D721Med (cell line): ENCODE measurements around the gene PTCHD4.

Source experiments
- DNase-seq: peaks from one replicate; pipeline ENCODE4 v3.0.0; 2011; ENCODE audit warnings: low spot score; ENCODE audit not compliant: insufficient read length
- FAIRE-seq: peaks from 2 replicates; lab custom pipeline; 2011; peaks lifted over from hg19 to GRCh38; lab: Jason Lieb, UNC
- TF ChIP-seq, protein P1 (sequence below): IDR thresholded peaks from 2 replicates; pipeline ENCODE4 v1.5.1; 2012; ENCODE audit warnings: mild to moderate bottlenecking, control low read depth; ENCODE audit not compliant: insufficient read depth; ENCODE audit errors: missing control alignments

PTCHD4 gene

DNA sequence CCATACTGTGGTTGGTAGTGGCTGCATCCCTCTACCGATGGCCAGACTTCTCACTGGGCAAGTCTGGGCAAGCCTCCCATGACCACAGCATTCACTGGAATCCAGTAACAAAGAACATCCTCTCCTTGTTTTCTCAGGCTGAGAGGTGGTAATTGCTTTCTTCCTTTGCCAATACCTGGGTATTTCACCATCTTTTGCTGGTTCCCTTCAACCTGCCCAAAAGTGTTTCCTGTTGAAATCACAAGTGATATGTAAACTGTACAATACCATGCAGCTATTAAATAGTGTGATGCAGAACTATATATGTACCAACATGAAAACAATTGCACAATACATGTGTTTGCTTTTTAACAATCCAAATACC is at the start of gene PTCHD4:
Gene PTCHD4 (minus strand): TSS at position 55 of the 364 bp plus-strand sequence. CDS start 42,240 bp downstream, outside the sequence.
- FAIRE-seq (peak; percentile 81), DNase-seq (no peak)
- TF ChIP-seq, protein P1, sequence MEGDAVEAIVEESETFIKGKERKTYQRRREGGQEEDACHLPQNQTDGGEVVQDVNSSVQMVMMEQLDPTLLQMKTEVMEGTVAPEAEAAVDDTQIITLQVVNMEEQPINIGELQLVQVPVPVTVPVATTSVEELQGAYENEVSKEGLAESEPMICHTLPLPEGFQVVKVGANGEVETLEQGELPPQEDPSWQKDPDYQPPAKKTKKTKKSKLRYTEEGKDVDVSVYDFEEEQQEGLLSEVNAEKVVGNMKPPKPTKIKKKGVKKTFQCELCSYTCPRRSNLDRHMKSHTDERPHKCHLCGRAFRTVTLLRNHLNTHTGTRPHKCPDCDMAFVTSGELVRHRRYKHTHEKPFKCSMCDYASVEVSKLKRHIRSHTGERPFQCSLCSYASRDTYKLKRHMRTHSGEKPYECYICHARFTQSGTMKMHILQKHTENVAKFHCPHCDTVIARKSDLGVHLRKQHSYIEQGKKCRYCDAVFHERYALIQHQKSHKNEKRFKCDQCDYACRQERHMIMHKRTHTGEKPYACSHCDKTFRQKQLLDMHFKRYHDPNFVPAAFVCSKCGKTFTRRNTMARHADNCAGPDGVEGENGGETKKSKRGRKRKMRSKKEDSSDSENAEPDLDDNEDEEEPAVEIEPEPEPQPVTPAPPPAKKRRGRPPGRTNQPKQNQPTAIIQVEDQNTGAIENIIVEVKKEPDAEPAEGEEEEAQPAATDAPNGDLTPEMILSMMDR, result no peak

DNA sequence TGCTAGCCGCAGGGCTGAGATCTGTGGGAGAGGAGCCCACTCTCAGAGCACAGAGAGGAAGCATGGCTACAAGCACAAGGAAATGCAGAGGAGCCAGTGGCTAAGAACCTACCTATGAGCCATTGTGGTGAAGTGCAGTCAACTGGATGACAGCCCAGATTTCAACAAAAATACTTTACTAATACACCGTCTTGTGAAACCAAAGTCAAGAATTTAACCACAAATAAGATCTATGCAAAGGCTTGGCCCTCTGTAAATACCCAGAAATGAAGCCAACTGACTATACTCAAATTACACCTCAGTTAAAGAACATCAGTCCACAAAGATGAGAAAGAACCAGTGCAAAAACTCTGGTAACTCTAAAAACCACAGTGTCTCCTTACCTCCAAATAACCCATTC is 40.1 kb upstream of the PTCHD4 start:
- TF ChIP-seq, protein P1, result no peak
- FAIRE-seq (no peak), DNase-seq (no peak)

DNA sequence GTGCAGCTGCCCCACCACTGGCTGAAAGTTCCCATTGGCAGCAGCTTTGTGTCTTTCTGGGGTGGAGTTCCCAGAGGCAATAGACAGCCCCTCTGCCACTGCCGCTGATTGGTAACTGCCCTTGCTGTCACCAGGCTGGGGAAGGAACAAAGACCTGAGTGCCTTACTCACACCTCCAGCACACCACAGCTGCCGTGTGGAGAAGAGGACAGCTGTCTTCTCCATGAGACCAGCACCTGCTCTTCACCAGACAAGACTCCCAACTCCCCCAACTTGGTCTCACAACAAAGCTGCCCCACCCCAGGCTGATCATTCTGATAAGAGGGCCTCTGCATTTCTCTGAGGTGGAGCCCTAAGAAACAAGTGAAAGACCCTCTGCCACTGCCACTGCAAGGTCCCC is 39.7 kb upstream of the PTCHD4 start:
- FAIRE-seq (no peak), DNase-seq (no peak)
- TF ChIP-seq, protein P1, result no peak

DNA sequence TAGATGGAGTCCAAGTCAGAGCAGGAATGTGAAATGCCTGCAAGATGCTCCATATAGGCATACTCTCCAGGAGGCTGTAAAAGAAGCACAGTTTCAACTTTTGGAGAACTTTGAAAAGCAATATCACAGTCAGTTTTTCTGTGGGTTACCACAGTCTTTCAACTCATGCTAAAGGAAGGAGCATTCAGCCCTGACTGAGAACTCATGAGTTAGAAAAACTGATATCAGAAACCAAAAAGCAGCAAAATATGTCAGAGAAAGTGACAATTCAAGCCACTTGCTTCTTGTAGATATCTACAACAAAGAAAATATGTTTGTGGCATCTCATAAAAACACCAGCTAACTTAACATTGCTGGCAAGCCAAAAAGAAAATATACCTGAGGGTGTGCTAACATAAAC is 36.1 kb upstream of the PTCHD4 start:
- DNase-seq (no peak), FAIRE-seq (no peak)
- TF ChIP-seq, protein P1, result no peak

DNA sequence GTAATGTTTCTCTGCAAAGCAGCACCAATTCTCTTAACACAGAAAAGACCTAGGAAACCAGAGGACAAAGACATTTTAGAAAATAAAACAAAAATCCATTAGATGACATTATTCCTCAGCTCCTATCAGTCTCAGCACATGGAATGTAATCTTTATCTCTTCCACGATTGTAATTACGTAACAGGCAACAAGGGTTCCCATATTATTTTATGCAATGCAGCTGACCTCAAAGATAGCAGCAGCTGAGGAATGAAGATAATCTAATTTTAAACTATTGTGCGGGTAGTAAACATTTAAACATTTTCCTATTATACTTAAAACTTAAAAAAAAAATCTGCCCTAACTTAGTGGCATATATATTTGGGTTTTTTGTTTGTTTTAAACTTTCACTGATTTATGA is 33.0 kb upstream of the PTCHD4 start:
- no peak for FAIRE-seq
- TF ChIP-seq, protein P1, result no peak
- no peak for DNase-seq

DNA sequence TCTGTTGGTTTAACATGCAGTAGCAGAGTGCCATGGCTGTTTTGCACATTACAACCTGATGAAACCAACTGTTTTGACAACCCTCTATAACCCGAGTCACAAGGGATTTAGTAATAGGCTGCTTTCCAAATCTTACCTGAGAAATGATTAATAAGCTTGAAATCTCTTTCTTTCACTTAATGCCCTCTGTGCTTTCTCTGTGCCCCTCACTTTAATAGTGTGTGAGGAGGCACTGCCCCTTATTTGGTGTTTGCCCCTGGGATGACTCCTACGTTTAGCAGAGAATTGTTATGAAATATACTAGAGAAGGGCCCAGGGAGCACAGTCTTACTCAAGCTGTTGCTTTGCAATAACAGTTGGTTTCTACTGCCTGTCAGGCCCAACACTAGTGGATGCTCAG is 31.0 kb upstream of the PTCHD4 start:
- DNase-seq (no peak), FAIRE-seq (no peak)
- TF ChIP-seq, protein P1, result no peak

DNA sequence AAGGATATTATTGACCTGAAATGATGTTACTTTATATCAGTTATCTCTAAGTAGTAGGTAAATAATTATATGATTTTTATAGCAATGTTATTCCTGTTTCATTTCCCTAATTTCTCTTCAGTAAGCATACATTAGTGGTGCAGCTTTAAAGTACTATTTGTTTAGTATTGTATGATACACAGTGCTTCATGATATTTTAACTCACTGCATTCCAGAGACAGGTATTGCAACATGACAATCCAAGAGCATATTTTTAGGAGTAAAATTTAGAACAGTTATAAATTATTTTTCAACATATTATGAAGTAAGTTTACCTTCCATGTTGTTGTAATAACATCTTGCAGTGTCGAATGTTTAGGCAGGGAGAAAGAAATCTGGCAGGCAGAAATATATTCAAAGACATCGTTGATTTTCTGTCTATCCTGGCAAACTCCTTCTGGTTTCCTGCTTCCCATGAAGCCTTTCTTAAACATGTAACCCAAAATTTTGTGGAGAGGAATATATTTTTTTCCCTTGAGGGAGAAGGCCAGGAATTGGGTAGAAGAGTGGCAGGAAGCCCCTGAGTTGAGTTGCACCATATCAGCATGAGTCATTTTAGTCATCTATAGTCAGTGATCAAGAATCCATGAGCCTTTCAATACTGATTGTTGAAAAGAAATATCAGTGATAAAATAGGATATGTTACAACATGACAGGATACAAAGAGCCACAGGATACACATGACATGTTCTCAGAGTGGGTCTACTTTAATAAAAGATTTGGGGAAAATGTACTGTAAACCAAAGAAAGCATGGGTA is 29.0 kb upstream of the PTCHD4 start:
- DNase-seq (no peak), FAIRE-seq (no peak)
- TF ChIP-seq, protein P1, result no peak
